Colonic mucosa (tissue), 4 donors: ENCODE data around the gene SALL2. TPM values are rescaled to one million over a fixed set of nuclear protein-coding genes. Genes with fewer than 3 reads are reported as not detected.
"Not testable (repeated sequence)": the region's sequence is repeated elsewhere in the genome, so short reads cannot be mapped to it uniquely, and the experiment has no call there.

ENCODE experiments used
- DNase-seq: peaks from one replicate; pipeline ENCODE4 v3.0.0-alpha.2; 2020
- H3K27ac ChIP-seq: fragments of 200-600 bp; one replicate; pipeline ENCODE4 v1.8.0; 2021
- H3K27me3 ChIP-seq: fragments of 200-600 bp; one replicate; pipeline ENCODE4 v1.8.0; 2021
- H3K36me3 ChIP-seq: fragments of 200-600 bp; one replicate; pipeline ENCODE4 v1.8.0; 2021
- H3K4me1 ChIP-seq: fragments of 200-600 bp; one replicate; pipeline ENCODE4 v1.8.0; 2021; ENCODE audit warnings: mild to moderate bottlenecking
- H3K4me3 ChIP-seq: fragments of 200-600 bp; one replicate; pipeline ENCODE4 v1.8.0; 2021
- H3K9ac ChIP-seq, 2 donors: one replicate each; pipeline ENCODE4 v1.7.0; 2013; ENCODE audit warnings: control low read depth in 2 of 2, low read depth in 2 of 2, low read length in 2 of 2
- H3K9me3 ChIP-seq: fragments of 200-600 bp; one replicate; pipeline ENCODE4 v1.8.0; 2021
- intact Hi-C: fragments of 100-400 bp; cut with DNase I; formaldehyde crosslinking; loops from one replicate; pipeline ENCODE4 v1.14.1; 2022
- total RNA-seq, 2 donors: library from RNA; stranded (reverse); fragmentation: NEBNext Ultra II Directional in 1 of 2; extraction: Animal tissue kit (Norgen Biotek cat#: 25700) in 1 of 2; gene quantifications; one replicate each; pipeline ENCODE4 v1.2.1, GENCODE V29; 2021
- TF ChIP-seq, protein P1 (sequence below): fragments of 200-600 bp; IDR thresholded peaks from one replicate; pipeline ENCODE4 v1.8.0; 2022; ENCODE audit warnings: antibody characterized with exemption, mild to moderate bottlenecking
- donor health status: healthy.
- donor health status: DM: no; HTN: no; CAD: no.
- donor health status: DM: no; HTN: no; CAD: no.

Gene SALL2
- total RNA-seq, 2 donors from 2014 or later, result 1.7 to 2.4 TPM

DNA sequence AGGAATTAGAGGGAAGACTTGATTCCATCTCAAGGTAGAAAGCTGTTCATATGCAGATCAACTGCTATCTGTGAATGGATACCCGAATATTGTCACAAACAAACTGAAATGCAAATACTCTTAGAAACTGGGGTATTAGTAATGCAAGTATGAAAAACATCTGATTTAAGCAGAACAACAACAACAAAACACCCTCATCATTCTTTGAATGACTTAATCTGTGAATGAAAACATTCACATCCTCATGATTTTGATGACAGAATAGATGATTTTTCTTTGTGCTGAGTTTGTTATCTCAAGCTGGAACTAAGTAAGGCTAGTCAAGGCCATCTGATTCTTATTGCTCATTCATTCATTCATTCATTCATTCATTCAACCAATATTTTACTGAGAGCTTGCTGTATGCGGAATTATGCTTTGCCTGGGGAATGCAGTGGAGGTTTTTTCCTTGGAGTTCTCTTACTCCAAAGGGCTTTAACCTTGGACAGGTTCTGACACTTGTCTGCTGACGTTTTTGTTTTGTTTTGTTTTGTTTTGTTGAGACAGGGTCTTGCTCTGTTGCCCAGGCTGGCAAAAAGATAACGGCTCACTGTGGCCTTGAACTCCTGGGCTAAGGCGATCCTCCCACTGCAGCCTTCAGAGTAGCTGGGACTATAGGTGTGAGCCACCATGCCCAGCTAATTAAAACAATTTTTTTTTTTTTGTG is 30.4 kb upstream of the SALL2 start:
- no peak for DNase-seq
- no peaks in the 10 kb centered on the region for H3K9me3 ChIP-seq
- no peak overlapping the region for H3K4me3 ChIP-seq
- intact Hi-C loops, result loop anchor here (5.0 kb wide), 1 partner anchor 59 kb away; no protein-coding TSS in a partner anchor
- H3K36me3 ChIP-seq, result no peaks in the 10 kb centered on the region
- H3K4me1 ChIP-seq, result no peaks in the 10 kb centered on the region
- no peak overlapping the region for H3K9ac ChIP-seq
- no peak overlapping the region for H3K27ac ChIP-seq
- no peaks in the 10 kb centered on the region for H3K27me3 ChIP-seq
- TF ChIP-seq, protein P1, sequence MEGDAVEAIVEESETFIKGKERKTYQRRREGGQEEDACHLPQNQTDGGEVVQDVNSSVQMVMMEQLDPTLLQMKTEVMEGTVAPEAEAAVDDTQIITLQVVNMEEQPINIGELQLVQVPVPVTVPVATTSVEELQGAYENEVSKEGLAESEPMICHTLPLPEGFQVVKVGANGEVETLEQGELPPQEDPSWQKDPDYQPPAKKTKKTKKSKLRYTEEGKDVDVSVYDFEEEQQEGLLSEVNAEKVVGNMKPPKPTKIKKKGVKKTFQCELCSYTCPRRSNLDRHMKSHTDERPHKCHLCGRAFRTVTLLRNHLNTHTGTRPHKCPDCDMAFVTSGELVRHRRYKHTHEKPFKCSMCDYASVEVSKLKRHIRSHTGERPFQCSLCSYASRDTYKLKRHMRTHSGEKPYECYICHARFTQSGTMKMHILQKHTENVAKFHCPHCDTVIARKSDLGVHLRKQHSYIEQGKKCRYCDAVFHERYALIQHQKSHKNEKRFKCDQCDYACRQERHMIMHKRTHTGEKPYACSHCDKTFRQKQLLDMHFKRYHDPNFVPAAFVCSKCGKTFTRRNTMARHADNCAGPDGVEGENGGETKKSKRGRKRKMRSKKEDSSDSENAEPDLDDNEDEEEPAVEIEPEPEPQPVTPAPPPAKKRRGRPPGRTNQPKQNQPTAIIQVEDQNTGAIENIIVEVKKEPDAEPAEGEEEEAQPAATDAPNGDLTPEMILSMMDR, result no peak

DNA sequence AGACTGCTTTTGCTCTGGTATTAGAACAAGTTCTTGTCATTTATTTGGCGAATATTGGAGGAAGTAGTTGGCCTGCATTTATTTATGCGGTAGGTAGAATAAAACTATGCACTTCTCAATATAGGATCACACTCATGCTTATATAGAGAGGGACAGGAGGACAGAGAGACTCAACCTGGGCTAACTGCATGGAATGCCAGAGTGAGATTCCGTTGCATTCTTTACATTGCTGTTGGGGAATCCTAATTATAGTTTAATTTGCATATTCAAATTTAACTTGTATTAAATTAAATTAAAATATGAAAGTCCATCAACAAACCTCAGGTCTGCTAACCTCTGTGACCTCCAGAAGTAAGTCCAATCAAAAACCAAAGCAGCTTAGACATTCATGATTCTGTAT is 27.1 kb upstream of the SALL2 start:
- Histone ChIP-seq H3K36me3 (no peaks in the 10 kb centered on the region), H3K9me3 (no peaks in the 10 kb centered on the region), H3K27me3 (no peaks in the 10 kb centered on the region), H3K4me3 (no peak overlapping the region), H3K27ac (no peak overlapping the region), H3K9ac (no peak overlapping the region), H3K4me1 (no peaks in the 10 kb centered on the region)
- TF ChIP-seq, protein P1, result no peak
- no peak for DNase-seq
- intact Hi-C loops, result no loop called here

DNA sequence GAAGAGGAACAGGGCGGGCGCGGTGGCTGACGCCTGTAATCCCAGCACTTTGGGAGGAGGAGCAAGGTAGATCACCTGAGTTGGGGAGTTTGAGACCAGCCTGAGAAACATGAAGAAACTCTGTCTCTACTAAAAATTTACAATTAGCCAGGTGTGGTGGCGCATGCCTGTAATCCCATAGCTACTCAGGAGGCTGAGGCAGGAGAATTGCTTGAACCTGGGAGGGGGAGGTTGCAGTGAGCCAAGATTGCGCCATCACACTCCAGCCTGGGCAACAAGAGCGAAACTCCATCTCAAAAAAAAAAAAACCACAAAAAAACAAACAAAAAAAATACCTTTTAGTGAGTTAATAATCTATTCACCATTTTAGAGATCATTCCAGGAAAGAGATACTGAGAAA is 18.4 kb upstream of the SALL2 start:
- DNase-seq, H3K27me3 ChIP-seq, H3K9ac ChIP-seq, H3K4me3 ChIP-seq, H3K4me1 ChIP-seq, H3K27ac ChIP-seq, intact Hi-C loops, H3K9me3 ChIP-seq, H3K36me3 ChIP-seq: not testable (repeated sequence)

DNA sequence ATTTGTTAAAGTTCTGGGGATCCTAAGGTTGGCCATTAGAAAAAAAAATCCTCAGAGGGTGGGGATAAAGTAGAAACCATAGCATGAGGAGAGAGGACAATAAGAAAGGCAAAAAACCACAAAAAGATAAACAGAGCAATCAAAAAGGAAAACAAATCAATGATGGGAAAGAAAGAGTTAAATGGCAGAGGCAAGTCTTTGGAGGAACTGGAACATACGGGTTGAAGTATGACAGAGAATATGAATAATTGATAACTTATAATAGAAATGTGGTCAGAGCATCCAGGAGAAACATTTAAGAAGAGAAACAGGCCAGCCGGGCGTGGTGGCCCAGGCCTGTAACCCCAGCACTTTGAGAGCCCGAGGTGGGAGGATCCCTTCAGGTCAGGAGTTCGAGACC is 17.8 kb upstream of the SALL2 start:
- intact Hi-C loops, result no loop called here
- no peak for DNase-seq
- Histone ChIP-seq H3K36me3 (no peaks in the 10 kb centered on the region), H3K9ac (no peak overlapping the region), H3K27me3 (no peaks in the 10 kb centered on the region), H3K27ac (no peak overlapping the region), H3K9me3 (no peaks in the 10 kb centered on the region), H3K4me1 (no peaks in the 10 kb centered on the region), H3K4me3 (no peak overlapping the region)
- TF ChIP-seq, protein P1, result no peak

DNA sequence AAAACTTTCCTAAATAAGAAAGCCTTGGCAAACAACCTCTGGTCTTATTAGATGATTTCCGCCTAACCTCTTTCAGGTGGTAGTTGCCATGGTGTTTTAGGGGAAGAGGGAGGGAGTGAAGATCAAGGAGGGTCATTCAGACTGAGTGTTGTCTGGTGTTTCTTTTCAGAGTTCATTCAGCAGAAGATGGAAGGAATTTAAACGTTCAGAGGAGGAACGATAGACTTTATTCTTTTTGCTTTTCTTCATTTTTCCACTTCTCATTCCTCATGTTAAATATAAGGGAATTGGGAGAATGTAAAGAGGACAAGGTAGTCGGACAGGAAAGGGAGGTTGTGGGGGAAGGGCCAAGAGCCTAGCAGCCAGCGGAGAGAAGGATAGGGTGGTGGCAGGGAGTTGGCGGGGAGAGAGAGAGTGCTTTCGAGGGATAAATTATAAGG is 17.4 kb upstream of the SALL2 start:
- H3K9ac ChIP-seq, result no peak overlapping the region
- TF ChIP-seq, protein P1, result no peak
- intact Hi-C loops, result no loop called here
- no peaks in the 10 kb centered on the region for H3K4me1 ChIP-seq
- H3K27ac ChIP-seq, result no peak overlapping the region
- H3K4me3 ChIP-seq, result no peak overlapping the region
- DNase-seq, result no peak
- no peaks in the 10 kb centered on the region for H3K9me3 ChIP-seq
- no peaks in the 10 kb centered on the region for H3K27me3 ChIP-seq
- H3K36me3 ChIP-seq, result no peaks in the 10 kb centered on the region

DNA sequence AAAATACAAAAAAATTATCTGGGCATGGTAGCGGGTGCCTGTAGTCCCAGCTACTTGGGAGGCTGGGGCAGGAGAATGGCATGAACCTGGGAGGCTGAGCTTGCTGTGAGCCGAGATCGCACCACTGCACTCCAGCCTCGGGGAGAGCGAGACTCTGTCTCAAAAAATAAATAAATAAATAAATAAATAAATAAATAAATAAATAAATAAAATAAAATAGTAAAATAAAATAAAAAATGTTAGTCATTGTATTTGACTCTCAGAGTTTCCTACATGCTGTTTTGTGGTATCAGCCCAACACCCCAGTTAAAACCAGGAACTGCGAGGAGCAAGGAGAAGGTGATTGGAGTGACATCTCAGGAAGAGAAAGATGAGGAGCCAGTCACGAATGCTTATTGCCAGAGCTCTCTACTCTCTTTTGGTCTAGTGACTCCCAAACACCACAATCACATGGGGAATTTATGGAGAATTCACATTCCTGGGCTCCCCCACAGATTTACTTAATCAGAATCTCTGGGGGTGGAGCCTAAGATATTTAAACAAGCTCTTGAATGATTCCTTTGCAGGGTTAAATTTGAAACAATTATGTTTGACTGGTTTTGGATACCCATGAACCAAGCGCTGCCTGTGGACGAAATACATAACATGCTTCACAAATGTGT is 15.4 kb upstream of the SALL2 start:
- TF ChIP-seq, protein P1, result no peak
- Histone ChIP-seq H3K27ac (no peak overlapping the region), H3K36me3 (no peaks in the 10 kb centered on the region), H3K4me1 (no peaks in the 10 kb centered on the region), H3K27me3 (no peaks in the 10 kb centered on the region), H3K9ac (no peak overlapping the region), H3K9me3 (no peaks in the 10 kb centered on the region), H3K4me3 (no peak overlapping the region)
- no peak for DNase-seq
- intact Hi-C loops, result no loop called here
